ENCODE data around the gene ATP5MK. TPM values are rescaled to one million over a fixed set of nuclear protein-coding genes. Genes with fewer than 3 reads are reported as not detected.
"Not testable (repeated sequence)": the region's sequence is repeated elsewhere in the genome, so short reads cannot be mapped to it uniquely, and the experiment has no call there.

ATP5MK gene
- polyA plus RNA-seq, 3 donors = 245 to 260 (median 254) TPM

- DNase-seq (ENCODE audit: low read depth in 3 of 3, low spot score in 2 of 3) = no peak
These were observed 1.0 kb upstream of the ATP5MK start for GRCh38 chr10:103397191-103397825.

GRCh38 chr10:103396789-103397087, 463 bp upstream of the ATP5MK start:
- no peak for DNase-seq (ENCODE audit: low read depth in 3 of 3, low spot score in 2 of 3)

GRCh38 chr10:103395754-103396066, 565 bp downstream of the ATP5MK start:
- peak in 2 of 3 donors; percentile 8 for DNase-seq (ENCODE audit: low read depth in 3 of 3, low spot score in 2 of 3)

GRCh38 chr10:103394180-103394579, 2.1 kb downstream of the ATP5MK start:
- no peak for DNase-seq (ENCODE audit: low read depth in 3 of 3, low spot score in 2 of 3)

GRCh38 chr10:103382769-103383168, 13.5 kb downstream of the ATP5MK start:
- no peak for DNase-seq (ENCODE audit: low read depth in 3 of 3, low spot score in 2 of 3)

- no peak for DNase-seq (ENCODE audit: low read depth in 3 of 3, low spot score in 2 of 3)
These were observed 22.0 kb downstream of the ATP5MK start for GRCh38 chr10:103374263-103374662.

- no peak for DNase-seq (ENCODE audit: low read depth in 3 of 3, low spot score in 2 of 3)
These were observed 22.7 kb downstream of the ATP5MK start for GRCh38 chr10:103373544-103373943.

- DNase-seq (ENCODE audit: low read depth in 3 of 3, low spot score in 2 of 3) = peak; percentile 89 to 95 (median 90)
These were observed 28.3 kb downstream of the ATP5MK start, which contains the start of gene TAF5 for GRCh38 chr10:103367782-103368518. Gene TAF5 (plus strand): TSS chr10:103367976. CDS start chr10:103367990, 14 bp downstream.

- no peak for DNase-seq (ENCODE audit: low read depth in 3 of 3, low spot score in 2 of 3)
These were observed 28.9 kb downstream of the ATP5MK start for GRCh38 chr10:103367379-103367781.

- DNase-seq (ENCODE audit: low read depth in 3 of 3, low spot score in 2 of 3) = not testable (repeated sequence)
These were observed 35.5 kb downstream of the ATP5MK start for GRCh38 chr10:103360791-103361190.

- DNase-seq (ENCODE audit: low read depth in 3 of 3, low spot score in 2 of 3) = not testable (repeated sequence)
These were observed 36.8 kb downstream of the ATP5MK start for GRCh38 chr10:103359493-103359892.

GRCh38 chr10:103355906-103356599, 40.2 kb downstream of the ATP5MK start:
- DNase-seq (ENCODE audit: low read depth in 3 of 3, low spot score in 2 of 3) = no peak

GRCh38 chr10:103354567-103354966, 41.7 kb downstream of the ATP5MK start:
- not testable (repeated sequence) for DNase-seq (ENCODE audit: low read depth in 3 of 3, low spot score in 2 of 3)

GRCh38 chr10:103353281-103353680, 43.0 kb downstream of the ATP5MK start:
- no peak for DNase-seq (ENCODE audit: low read depth in 3 of 3, low spot score in 2 of 3)

GRCh38 chr10:103350517-103351260, 45.6 kb downstream of the ATP5MK start, which contains the start of gene PCGF6:
Gene PCGF6 (minus strand): TSS chr10:103351140. CDS start chr10:103351066, 74 bp downstream.
- peak in 2 of 3 donors; percentile 67 to 75 for DNase-seq (ENCODE audit: low read depth in 3 of 3, low spot score in 2 of 3)

- no peak for DNase-seq (ENCODE audit: low read depth in 3 of 3, low spot score in 2 of 3)
These were observed 46.1 kb downstream of the ATP5MK start for GRCh38 chr10:103350175-103350516.

Other genes with a start within 250 kb of the ATP5MK start
- gene NT5C2, start 203.2 kb downstream of the ATP5MK start, polyA plus RNA-seq (ENCODE audit: insufficient read length in 3 of 3) = 100 to 1,000 TPM in 2 of 3 donors, 10 to 100 TPM in 1; 96.4 to 110 (median 103) TPM
- gene RPEL1, start 150.6 kb downstream of the ATP5MK start, polyA plus RNA-seq (ENCODE audit: insufficient read length in 3 of 3) = under 1 TPM; 0.11 to 0.18 (median 0.17) TPM
- under 1 TPM; 0.64 to 0.72 (median 0.69) TPM for gene INA, start 119.3 kb downstream of the ATP5MK start, polyA plus RNA-seq (ENCODE audit: insufficient read length in 3 of 3)
- 10 to 100 TPM; 14.2 to 16.4 (median 14.6) TPM for gene PCGF6, start 45.3 kb downstream of the ATP5MK start, polyA plus RNA-seq (ENCODE audit: insufficient read length in 3 of 3)
- 1 to 10 TPM; 8.0 to 8.9 (median 8.2) TPM for gene TAF5, start 28.5 kb downstream of the ATP5MK start, polyA plus RNA-seq (ENCODE audit: insufficient read length in 3 of 3)
- 10 to 100 TPM; 31.3 to 34.0 (median 33.4) TPM for gene PDCD11, start 151 bp upstream of the ATP5MK start, polyA plus RNA-seq (ENCODE audit: insufficient read length in 3 of 3)
- gene CALHM2, start 55.9 kb upstream of the ATP5MK start, polyA plus RNA-seq (ENCODE audit: insufficient read length in 3 of 3) = 10 to 100 TPM in 2 of 3 donors, 1 to 10 TPM in 1; 10.0 to 12.6 (median 11.7) TPM
- under 1 TPM; 0.07 to 0.08 (median 0.07) TPM for gene CALHM1, start 62.4 kb upstream of the ATP5MK start, polyA plus RNA-seq (ENCODE audit: insufficient read length in 3 of 3)
- not detected for gene CALHM3, start 82.8 kb upstream of the ATP5MK start, polyA plus RNA-seq (ENCODE audit: insufficient read length in 3 of 3)
- 1 to 10 TPM; 1.1 to 1.6 (median 1.3) TPM for gene NEURL1, start 97.2 kb upstream of the ATP5MK start, polyA plus RNA-seq (ENCODE audit: insufficient read length in 3 of 3)

Data from right renal cortex interstitium (tissue), 3 donors.